GM12878 (cell line): Measurements from ENCODE around the gene MYOM1. TPM values are rescaled to one million over a fixed set of nuclear protein-coding genes. Genes with fewer than 3 reads are reported as not detected.

Experiments used
- ATAC-seq: fragments of 200-7000 bp; cut with Tn5 transposase; 3 replicates; pipeline ENCODE4 v1.9.1; 2020; ENCODE audit warnings: mild to moderate bottlenecking, moderate library complexity
- BruUV-seq: library from RNA; stranded (reverse); fragments of 400-500 nt; replicated peaks from 2 replicates; lab custom pipeline; 2021; lab: Mats Ljungman, UMichigan
- CTCF ChIA-PET: fragments of 300-600 bp; sonication (Branson Sonifier 250); formaldehyde crosslinking; extraction: SDS; loops from one replicate; lab custom pipeline; 2021; ENCODE audit warnings: inconsistent platforms; lab: Yijun Ruan, JAX
- POLR2A ChIA-PET: fragments of 350-600 bp; formaldehyde crosslinking; extraction: SDS; loops from one replicate; lab custom pipeline; 2021; ENCODE audit warnings: inconsistent platforms; lab: Charles Lee
- RAD21 ChIA-PET: fragments of 300-600 bp; sonication (Branson Sonifier 250); formaldehyde crosslinking; loops from one replicate; lab custom pipeline; 2023; ENCODE audit warnings: antibody characterized with exemption; ENCODE audit not compliant: unreplicated experiment; lab: Charles Lee
- SMC1A ChIA-PET: fragments of 300-600 bp; sonication (Branson Sonifier 250); formaldehyde crosslinking; loops from one replicate; lab custom pipeline; 2023; ENCODE audit not compliant: unreplicated experiment, uncharacterized antibody; lab: Charles Lee
- DNase-seq: peaks from one replicate; pipeline ENCODE4 v3.0.0-alpha.2; 2011; ENCODE audit warnings: low read depth, low spot score
- FAIRE-seq: peaks from 3 replicates; lab custom pipeline; 2011; peaks lifted over from hg19 to GRCh38; lab: Jason Lieb, UNC
- H2AFZ ChIP-seq: 2 replicates; pipeline ENCODE4 v1.6.0; 2011; ENCODE audit warnings: low read depth, low read length, control low read depth; ENCODE audit not compliant: control insufficient read depth
- H3K27ac ChIP-seq: 2 replicates; pipeline ENCODE4 v1.5.1; 2011; ENCODE audit warnings: control low read depth; ENCODE audit not compliant: control insufficient read depth, insufficient read depth
- H3K27me3 ChIP-seq, 2 experiments: replicated peaks in 1 of 2; 2 replicates each; pipeline versions ENCODE4 v1.6.0 to v1.6.1; 2011; ENCODE audit warnings: low read length in 1 of 2; ENCODE audit not compliant: control insufficient read depth in 2 of 2, insufficient read depth in 2 of 2
- H3K36me3 ChIP-seq, 2 experiments: 2 replicates each; pipeline ENCODE4 v1.5.1; 2011; ENCODE audit warnings: low read length in 1 of 2; ENCODE audit not compliant: control insufficient read depth in 2 of 2, insufficient read depth in 2 of 2
- H3K4me1 ChIP-seq: 2 replicates; pipeline ENCODE4 v1.6.1; 2011; ENCODE audit warnings: mild to moderate bottlenecking, low read length, moderate library complexity, mixed read lengths; ENCODE audit not compliant: control insufficient read depth, insufficient read depth
- H3K4me2 ChIP-seq: 2 replicates; pipeline ENCODE4 v1.6.0; 2011; ENCODE audit warnings: control low read depth; ENCODE audit not compliant: control insufficient read depth, insufficient read depth
- H3K4me3 ChIP-seq: fragments of 200-600 bp; sonication (generic); 2 replicates; pipeline ENCODE4 v1.5.1; 2016
- H3K79me2 ChIP-seq: 2 replicates; pipeline ENCODE4 v1.6.0; 2011; ENCODE audit warnings: low read length; ENCODE audit not compliant: control insufficient read depth, insufficient read depth
- H3K9ac ChIP-seq: 2 replicates; pipeline ENCODE4 v1.8.0; 2011; ENCODE audit warnings: low read length, control low read depth, mixed read lengths; ENCODE audit not compliant: control insufficient read depth, insufficient read depth
- H3K9me3 ChIP-seq: replicated peaks from 3 replicates; pipeline ENCODE4 v1.5.1; 2011; ENCODE audit warnings: mild to moderate bottlenecking, low read length; ENCODE audit not compliant: control insufficient read depth, insufficient read depth
- H4K20me1 ChIP-seq: 2 replicates; pipeline ENCODE4 v1.6.0; 2011; ENCODE audit not compliant: control insufficient read depth, insufficient read depth
- CEBPB ChIP-seq, 2 experiments: fragments of 150-350 bp in 1 of 2; IDR thresholded peaks; 2 replicates each; pipeline ENCODE4 v1.6.1; 2012 to 2014; ENCODE audit warnings: low read depth in 2 of 2, low read length in 2 of 2, borderline replicate concordance in 1 of 2, inconsistent platforms in 1 of 2
- GATAD2B ChIP-seq: fragments of 450-650 bp; conservative IDR thresholded peaks from 2 replicates; pipeline ENCODE4 v1.6.1; 2017; ENCODE audit warnings: low read depth, mild to moderate bottlenecking, moderate library complexity
- HDAC2 ChIP-seq: fragments of 200-600 bp; sonication (generic); IDR thresholded peaks from 2 replicates; pipeline ENCODE4 v1.6.1; 2017
- JUNB ChIP-seq: IDR thresholded peaks from 2 replicates; pipeline ENCODE4 v1.6.1; 2016; ENCODE audit warnings: antibody characterized with exemption, mild to moderate bottlenecking
- POLR2AphosphoS5 ChIP-seq: IDR thresholded peaks from 2 replicates; pipeline ENCODE4 v1.6.1; 2011; ENCODE audit warnings: mild to moderate bottlenecking, low read length, inconsistent platforms
- POU2F2 ChIP-seq: IDR thresholded peaks from 3 replicates; pipeline ENCODE4 v1.6.1; 2011; ENCODE audit warnings: low read depth, mild to moderate bottlenecking, low read length, borderline replicate concordance
- RAD51 ChIP-seq: fragments of 450-650 bp; IDR thresholded peaks from 2 replicates; pipeline ENCODE4 v1.6.1; 2016; ENCODE audit warnings: moderate library complexity, mild to moderate bottlenecking, inconsistent platforms
- RUNX3 ChIP-seq: IDR thresholded peaks from 2 replicates; pipeline ENCODE4 v1.6.1; 2012; ENCODE audit warnings: low read length, inconsistent platforms
- SP1 ChIP-seq: IDR thresholded peaks from one replicate; pipeline ENCODE4 v1.6.1; 2011; ENCODE audit warnings: low read depth, low read length
- WGBS: methylation state at CpG from one replicate; pipeline ENCODE4 v1.1.6; 2016; ENCODE audit warnings: low lambda C conversion rate; ENCODE audit not compliant: insufficient replicate concordance, insufficient coverage; ENCODE audit errors: missing lambda C conversion rate; 5-methylcytosine and 5-hydroxymethylcytosine counted together
- in situ Hi-C: fragments of 300-500 bp; cut with MboI; formaldehyde crosslinking; loops from 9 replicates; pipeline ENCODE4 v1.14.3; 2018; ENCODE audit warnings: mixed read lengths
- intact Hi-C: fragments of 100-400 bp; cut with micrococcal nuclease; formaldehyde crosslinking; loops from one replicate; pipeline ENCODE4 v1.14.2; 2022; ENCODE audit not compliant: unreplicated experiment
- polyA plus RNA-seq, 11 experiments: library from polyadenylated mRNA; depleted of rRNA in 4 of 11; unstranded in 6 of 11; stranded (reverse) in 5 of 11; fragments of >200 nt; fragmentation: Nextera tagmentation in 4 of 11; fragmentation: Illumina TruSeq in 1 of 11; extraction: Ambion mirVana in 4 of 11; extraction: Trizol in 1 of 11; gene quantifications; 1 replicate in 1 of 11; 2 replicates in 10 of 11; pipeline versions ENCODE4 v1.2.1 to v1.2.3, GENCODE V29; 2011 to 2016; ENCODE audit warnings: inconsistent platforms in 2 of 11, missing spikeins in 2 of 11, low read depth in 1 of 11
- total RNA-seq, 4 experiments: library from RNA; depleted of rRNA in 3 of 4; stranded (reverse); fragments of >200 nt in 3 of 4; fragmentation: Illumina TruSeq in 1 of 4; extraction: Trizol in 1 of 4; gene quantifications; 2 replicates each; pipeline versions ENCODE4 v1.2.1 to v1.2.3, GENCODE V29; 2013 to 2021
- TF ChIP-seq, protein P1 (sequence below): IDR thresholded peaks from 2 replicates; pipeline ENCODE4 v1.6.1; 2011; ENCODE audit warnings: mild to moderate bottlenecking, low read depth, low read length, moderate library complexity; ENCODE audit not compliant: insufficient replicate concordance
- TF ChIP-seq, protein P2 (sequence below): fragments of 450-650 bp; IDR thresholded peaks from 2 replicates; pipeline ENCODE4 v1.6.1; 2017; ENCODE audit warnings: mild to moderate bottlenecking, moderate library complexity
- TF ChIP-seq, protein P3 (sequence below): fragments of 450-650 bp; IDR thresholded peaks from 2 replicates; pipeline ENCODE4 v1.6.1; 2017; ENCODE audit warnings: mild to moderate bottlenecking, low read depth, inconsistent platforms; ENCODE audit not compliant: poor library complexity, severe bottlenecking

Gene MYOM1
- total and polyA plus RNA-seq, 10 of the 15 experiments (the other 5 are each of a cell fraction or from before 2014, with no cell fraction given) = 0.06 to 1.0 (median 0.57) TPM

DNA sequence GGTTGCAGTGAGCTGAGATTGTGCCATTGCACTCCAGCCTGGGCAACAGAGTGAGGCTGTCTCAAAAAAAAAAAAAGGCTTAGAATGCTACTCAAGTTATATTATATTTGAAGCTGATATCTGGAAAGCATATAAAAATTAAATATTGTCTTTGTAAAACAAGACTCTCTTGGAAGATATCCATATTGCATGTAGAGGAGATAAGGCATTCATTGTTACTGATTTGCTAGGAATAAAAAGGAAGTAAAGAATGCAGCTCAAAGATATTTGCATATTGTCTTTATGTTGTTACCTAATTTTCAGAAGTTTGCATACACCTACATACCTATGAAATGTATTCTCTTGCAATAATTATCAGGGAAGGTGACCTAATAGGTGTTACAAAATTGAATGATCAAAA lies 79.4 kb downstream of the MYOM1 start (continued):
- TF ChIP-seq GATAD2B (no peak), POU2F2 (no peak)
- TF ChIP-seq, protein P1, sequence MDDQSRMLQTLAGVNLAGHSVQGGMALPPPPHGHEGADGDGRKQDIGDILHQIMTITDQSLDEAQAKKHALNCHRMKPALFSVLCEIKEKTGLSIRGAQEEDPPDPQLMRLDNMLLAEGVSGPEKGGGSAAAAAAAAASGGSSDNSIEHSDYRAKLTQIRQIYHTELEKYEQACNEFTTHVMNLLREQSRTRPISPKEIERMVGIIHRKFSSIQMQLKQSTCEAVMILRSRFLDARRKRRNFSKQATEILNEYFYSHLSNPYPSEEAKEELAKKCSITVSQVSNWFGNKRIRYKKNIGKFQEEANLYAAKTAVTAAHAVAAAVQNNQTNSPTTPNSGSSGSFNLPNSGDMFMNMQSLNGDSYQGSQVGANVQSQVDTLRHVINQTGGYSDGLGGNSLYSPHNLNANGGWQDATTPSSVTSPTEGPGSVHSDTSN = no peak
- TF ChIP-seq, all 136 proteins: peak for 0

DNA sequence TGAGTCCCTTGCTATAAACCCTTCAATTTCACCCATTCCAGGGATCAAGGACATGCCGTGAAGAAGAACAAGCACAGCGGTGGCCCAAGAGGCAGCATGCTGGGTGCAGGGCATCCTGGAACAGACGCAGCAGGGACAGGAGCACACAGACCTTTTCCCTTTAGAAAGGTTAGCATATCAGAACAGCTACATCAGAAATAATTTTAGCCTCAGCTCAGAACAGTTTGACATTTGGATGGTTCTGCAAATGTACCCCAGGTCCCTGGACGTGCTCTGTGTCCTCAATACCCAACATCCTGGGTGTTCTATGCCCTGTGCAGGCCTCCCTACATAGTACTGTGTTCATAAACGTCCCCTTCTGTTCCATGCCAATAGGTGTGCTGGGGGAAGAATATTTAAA lies 80.4 kb downstream of the MYOM1 start:
- Histone ChIP-seq H3K4me3 (no peak overlapping the region), H3K4me2 (no peak overlapping the region), H3K9ac (no peak overlapping the region), H2AFZ (no peak overlapping the region), H4K20me1 (no peaks in the 10 kb centered on the region), H3K79me2 (no peaks in the 10 kb centered on the region), H3K4me1 (no peaks in the 10 kb centered on the region), H3K9me3 (no peaks in the 10 kb centered on the region; the same call in 1 of the 3 replicates), H3K27ac (no peak overlapping the region), H3K36me3 (no peaks in the 10 kb centered on the region), H3K27me3 (no peaks in the 10 kb centered on the region)
- no TSS peak for BruUV-seq
- POLR2A ChIA-PET = no interaction called here
- intact Hi-C loops = no loop called here
- SMC1A ChIA-PET = interaction anchor here (1.0 to 1.2 kb wide), 2 partner anchors 9 to 10 kb away, joined by 3 read pairs; no protein-coding TSS in a partner anchor
- RAD21 ChIA-PET = no interaction called here
- DNase-seq = no peak
- no peak for ATAC-seq
- CTCF ChIA-PET = interaction anchor here (0.6 to 1.5 kb wide), 5 partner anchors 10 to 180 kb away, joined by 3 to 8 read pairs (median 4); no protein-coding TSS in a partner anchor
- in situ Hi-C loops = loop anchor here (10.0 kb wide), 1 partner anchor 205 kb away; no protein-coding TSS in a partner anchor
- 50% methylated on average over 5 of the region's 5 CpGs for WGBS
- no peak for FAIRE-seq
- TF ChIP-seq CEBPB (IDR thresholded peaks at IDR 0.05; ENCODE audit: borderline replicate concordance in 1 of 2, low read depth in 2 of 2, low read length in 2 of 2) (no peak), RUNX3 (no peak), RAD51 (no peak), SP1 (no peak), POLR2AphosphoS5 (no peak), JUNB (no peak), HDAC2 (no peak)
- TF ChIP-seq, protein P2, sequence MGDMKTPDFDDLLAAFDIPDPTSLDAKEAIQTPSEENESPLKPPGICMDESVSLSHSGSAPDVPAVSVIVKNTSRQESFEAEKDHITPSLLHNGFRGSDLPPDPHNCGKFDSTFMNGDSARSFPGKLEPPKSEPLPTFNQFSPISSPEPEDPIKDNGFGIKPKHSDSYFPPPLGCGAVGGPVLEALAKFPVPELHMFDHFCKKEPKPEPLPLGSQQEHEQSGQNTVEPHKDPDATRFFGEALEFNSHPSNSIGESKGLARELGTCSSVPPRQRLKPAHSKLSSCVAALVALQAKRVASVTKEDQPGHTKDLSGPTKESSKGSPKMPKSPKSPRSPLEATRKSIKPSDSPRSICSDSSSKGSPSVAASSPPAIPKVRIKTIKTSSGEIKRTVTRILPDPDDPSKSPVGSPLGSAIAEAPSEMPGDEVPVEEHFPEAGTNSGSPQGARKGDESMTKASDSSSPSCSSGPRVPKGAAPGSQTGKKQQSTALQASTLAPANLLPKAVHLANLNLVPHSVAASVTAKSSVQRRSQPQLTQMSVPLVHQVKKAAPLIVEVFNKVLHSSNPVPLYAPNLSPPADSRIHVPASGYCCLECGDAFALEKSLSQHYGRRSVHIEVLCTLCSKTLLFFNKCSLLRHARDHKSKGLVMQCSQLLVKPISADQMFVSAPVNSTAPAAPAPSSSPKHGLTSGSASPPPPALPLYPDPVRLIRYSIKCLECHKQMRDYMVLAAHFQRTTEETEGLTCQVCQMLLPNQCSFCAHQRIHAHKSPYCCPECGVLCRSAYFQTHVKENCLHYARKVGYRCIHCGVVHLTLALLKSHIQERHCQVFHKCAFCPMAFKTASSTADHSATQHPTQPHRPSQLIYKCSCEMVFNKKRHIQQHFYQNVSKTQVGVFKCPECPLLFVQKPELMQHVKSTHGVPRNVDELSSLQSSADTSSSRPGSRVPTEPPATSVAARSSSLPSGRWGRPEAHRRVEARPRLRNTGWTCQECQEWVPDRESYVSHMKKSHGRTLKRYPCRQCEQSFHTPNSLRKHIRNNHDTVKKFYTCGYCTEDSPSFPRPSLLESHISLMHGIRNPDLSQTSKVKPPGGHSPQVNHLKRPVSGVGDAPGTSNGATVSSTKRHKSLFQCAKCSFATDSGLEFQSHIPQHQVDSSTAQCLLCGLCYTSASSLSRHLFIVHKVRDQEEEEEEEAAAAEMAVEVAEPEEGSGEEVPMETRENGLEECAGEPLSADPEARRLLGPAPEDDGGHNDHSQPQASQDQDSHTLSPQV = no peak
- TF ChIP-seq, protein P3, sequence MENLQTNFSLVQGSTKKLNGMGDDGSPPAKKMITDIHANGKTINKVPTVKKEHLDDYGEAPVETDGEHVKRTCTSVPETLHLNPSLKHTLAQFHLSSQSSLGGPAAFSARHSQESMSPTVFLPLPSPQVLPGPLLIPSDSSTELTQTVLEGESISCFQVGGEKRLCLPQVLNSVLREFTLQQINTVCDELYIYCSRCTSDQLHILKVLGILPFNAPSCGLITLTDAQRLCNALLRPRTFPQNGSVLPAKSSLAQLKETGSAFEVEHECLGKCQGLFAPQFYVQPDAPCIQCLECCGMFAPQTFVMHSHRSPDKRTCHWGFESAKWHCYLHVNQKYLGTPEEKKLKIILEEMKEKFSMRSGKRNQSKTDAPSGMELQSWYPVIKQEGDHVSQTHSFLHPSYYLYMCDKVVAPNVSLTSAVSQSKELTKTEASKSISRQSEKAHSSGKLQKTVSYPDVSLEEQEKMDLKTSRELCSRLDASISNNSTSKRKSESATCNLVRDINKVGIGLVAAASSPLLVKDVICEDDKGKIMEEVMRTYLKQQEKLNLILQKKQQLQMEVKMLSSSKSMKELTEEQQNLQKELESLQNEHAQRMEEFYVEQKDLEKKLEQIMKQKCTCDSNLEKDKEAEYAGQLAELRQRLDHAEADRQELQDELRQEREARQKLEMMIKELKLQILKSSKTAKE = no peak
